IPS DF 4.7 (cell line): Measurements from ENCODE around the gene YOD1.

Source experiments
- DNase-seq: peaks from one replicate; pipeline ENCODE4 v3.0.0-alpha.2; 2013; ENCODE audit warnings: low spot score; ENCODE audit errors: extremely low read depth

The YOD1 gene

DNA sequence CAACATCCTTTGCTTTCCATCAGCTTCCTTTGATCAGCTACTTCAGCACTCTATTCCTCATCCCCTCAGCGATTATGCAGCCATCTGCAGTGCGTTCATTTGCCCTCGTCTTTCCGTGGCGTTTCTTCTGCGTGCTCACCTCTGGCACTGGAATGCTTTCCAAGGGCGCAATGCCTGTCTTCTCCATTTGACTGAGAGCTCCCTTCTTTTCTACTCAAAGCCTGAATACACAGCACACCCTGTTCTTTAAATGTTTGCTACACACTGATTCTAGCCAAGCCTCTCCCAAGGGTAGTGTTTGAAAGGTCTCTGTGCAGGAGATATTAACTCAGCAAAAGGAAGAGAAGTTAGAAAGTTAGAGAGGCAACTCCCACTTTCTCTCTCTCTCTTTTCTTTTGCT lies 41.1 kb downstream of the YOD1 start:
- no peak for DNase-seq

DNA sequence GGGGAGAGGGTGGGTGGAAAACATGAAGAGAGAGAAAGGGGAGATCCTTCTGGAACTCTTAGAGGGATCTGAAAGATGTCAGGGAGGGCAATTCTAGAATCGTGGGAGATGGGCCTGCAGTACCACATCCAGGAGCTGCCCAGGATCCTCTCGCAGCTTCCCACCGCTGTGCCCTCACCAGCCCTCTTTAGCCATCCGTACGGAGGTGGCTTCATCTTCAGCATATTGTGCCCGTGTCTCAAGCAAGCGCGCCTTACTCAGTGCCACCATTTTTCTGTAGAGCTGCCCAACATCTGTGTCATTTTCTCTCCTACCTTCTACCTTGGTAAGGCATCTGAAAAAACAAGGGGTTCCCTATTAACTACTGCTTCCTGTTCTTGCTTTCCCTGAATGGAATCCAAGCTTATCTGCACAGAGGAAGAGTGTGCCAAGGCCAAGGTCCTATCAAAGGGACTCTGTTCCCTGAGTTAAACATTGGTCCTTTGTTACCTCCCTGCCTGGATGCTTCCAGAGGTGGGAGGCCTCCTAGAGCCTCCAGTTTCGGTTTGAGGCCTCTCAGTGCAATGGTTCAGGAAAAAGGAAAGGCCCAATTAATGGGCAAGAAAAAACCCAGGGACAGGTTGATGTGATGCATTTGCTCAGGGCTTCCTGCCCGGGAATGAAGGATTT lies 41.7 kb downstream of the YOD1 start:
- no peak for DNase-seq

DNA sequence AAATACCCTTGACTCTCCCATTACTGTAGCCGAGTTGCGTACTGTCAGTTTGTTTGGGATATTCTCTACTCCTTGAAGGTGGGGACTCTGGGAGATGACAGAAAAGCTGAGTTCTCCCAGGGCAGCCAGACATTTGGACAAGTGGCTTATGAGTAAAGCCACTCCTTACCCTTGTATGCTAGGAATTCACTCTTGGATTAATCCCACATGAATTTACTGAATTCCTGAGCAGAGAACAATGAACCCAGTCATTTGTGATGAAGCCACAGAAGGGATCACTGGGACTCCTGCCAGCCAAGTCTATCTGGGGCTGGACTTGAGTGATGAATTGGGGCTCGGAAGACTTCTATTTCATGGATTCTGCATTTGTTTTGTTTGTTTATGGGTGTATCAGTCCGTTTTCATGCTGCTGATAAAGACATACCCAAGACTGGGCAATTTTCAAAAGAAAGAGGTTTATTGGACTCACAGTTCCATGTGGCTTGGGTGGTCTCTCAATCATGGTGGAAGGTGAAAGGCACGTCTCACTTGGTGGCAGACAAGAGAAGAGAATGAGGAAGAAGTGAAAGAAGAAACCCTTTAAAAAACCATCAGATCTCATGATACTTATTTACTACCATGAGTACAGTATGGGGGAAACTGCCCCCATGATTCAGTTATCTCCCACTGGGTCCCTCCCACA lies 43.5 kb downstream of the YOD1 start:
- no peak for DNase-seq

DNA sequence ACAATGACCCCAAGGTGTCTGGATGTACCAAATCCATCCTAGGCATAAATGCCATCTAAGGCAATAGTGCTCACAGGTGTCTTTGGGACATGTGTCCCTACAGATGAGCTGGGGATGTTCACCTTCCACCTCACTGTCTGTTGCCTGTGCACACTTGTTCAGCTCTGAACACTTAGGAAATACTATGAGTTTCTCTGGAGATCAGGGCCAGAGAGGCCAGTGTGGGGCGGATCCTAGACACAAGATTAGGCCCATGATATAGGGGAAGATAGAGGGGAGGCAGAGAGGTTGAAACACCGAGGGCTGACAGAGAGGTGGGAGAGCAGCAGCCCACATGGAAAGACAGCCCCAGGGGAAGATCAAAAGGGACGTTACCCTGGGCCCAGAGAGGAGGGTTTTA lies 44.1 kb downstream of the YOD1 start:
- DNase-seq = no peak

GRCh38 chr1:207006083-207006482 lies 44.9 kb downstream of the YOD1 start:
- no peak for DNase-seq

- peak; percentile 72 for DNase-seq
These were observed 45.8 kb downstream of the YOD1 start for GRCh38 chr1:207004931-207005830.

- DNase-seq = no peak
These were observed 47.8 kb downstream of the YOD1 start for GRCh38 chr1:207003210-207003609.

- DNase-seq = no peak
These were observed 48.3 kb downstream of the YOD1 start for GRCh38 chr1:207002724-207003146.

- DNase-seq = no peak
These were observed 49.3 kb downstream of the YOD1 start for GRCh38 chr1:207001492-207002245.

GRCh38 chr1:207000651-207001291 lies 50.2 kb downstream of the YOD1 start:
- DNase-seq = no peak

DNA sequence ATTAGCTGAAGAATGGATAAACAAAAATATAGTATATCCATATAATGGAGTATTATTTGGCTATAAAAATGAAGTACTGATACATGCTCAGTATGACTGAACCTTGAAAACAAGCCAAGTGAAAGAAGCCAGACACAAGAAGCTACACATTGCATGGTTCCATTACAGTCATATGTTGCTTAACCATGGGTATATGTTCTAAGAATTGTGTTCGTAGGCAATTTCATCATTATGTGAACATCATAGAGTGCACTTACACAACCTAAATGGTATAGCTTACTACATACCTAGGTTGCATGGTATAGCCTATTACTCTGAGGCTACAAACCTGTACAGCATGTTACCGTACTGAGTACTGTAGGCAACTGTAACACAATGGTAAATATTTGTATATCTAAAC lies 52.2 kb downstream of the YOD1 start:
- DNase-seq = no peak
